Panc1 (cell line): ENCODE data around the gene DHX32.

Source experiments
- POLR2AphosphoS5 ChIP-seq: IDR thresholded peaks from 2 replicates; pipeline ENCODE4 v1.6.1; 2012; ENCODE audit warnings: mild to moderate bottlenecking, low read depth, low read length, moderate library complexity
- SIN3A ChIP-seq: IDR thresholded peaks from 2 replicates; pipeline ENCODE4 v1.6.1; 2012; ENCODE audit warnings: low read depth, mild to moderate bottlenecking, low read length, moderate library complexity, borderline replicate concordance; ENCODE audit not compliant: insufficient read depth
- TF ChIP-seq, protein P1 (sequence below): fragments of 450-650 bp; IDR thresholded peaks from 2 replicates; pipeline ENCODE4 v1.5.1; 2017; ENCODE audit warnings: mild to moderate bottlenecking

DNA sequence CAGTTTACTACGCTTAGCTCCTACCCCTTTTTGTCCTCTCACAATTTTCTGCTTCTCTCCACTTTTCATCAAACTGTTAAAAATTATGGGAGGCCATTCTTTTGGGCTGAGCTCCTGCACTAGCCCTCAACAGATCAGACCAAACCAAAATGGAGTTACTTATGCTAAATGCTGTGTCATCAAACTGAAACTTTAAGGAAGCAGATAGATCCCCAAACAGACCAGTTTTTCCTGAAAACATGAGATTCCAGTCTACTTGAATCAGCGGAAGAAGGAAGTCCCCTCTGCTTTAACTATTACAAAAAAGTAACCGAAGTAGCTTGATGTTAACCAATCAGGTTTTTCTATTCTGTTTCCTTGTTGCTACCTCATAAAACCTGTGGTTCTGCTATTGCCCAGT is 35.9 kb upstream of the DHX32 start:
- TF ChIP-seq, protein P1, sequence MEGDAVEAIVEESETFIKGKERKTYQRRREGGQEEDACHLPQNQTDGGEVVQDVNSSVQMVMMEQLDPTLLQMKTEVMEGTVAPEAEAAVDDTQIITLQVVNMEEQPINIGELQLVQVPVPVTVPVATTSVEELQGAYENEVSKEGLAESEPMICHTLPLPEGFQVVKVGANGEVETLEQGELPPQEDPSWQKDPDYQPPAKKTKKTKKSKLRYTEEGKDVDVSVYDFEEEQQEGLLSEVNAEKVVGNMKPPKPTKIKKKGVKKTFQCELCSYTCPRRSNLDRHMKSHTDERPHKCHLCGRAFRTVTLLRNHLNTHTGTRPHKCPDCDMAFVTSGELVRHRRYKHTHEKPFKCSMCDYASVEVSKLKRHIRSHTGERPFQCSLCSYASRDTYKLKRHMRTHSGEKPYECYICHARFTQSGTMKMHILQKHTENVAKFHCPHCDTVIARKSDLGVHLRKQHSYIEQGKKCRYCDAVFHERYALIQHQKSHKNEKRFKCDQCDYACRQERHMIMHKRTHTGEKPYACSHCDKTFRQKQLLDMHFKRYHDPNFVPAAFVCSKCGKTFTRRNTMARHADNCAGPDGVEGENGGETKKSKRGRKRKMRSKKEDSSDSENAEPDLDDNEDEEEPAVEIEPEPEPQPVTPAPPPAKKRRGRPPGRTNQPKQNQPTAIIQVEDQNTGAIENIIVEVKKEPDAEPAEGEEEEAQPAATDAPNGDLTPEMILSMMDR = no peak
- TF ChIP-seq POLR2AphosphoS5 (no peak), SIN3A (no peak)
